Mesenchymal stem cell (in vitro differentiated cells and primary cell): ENCODE measurements around the gene PSTK. TPM values are rescaled to one million over a fixed set of nuclear protein-coding genes. Genes with fewer than 3 reads are reported as not detected.

Source experiments
- DNase-seq: peaks from one replicate; pipeline ENCODE4 v3.0.0-alpha.2; 2013
- H2AFZ ChIP-seq: one replicate; pipeline ENCODE4 v1.6.1; 2013; ENCODE audit warnings: low read depth, mild to moderate bottlenecking, control low read depth, inconsistent platforms, low read length, moderate library complexity
- H2AK5ac ChIP-seq: 2 replicates; pipeline ENCODE4 v1.6.1; 2013; ENCODE audit warnings: low read length, moderate library complexity, mild to moderate bottlenecking, inconsistent platforms; ENCODE audit not compliant: severe bottlenecking
- H2BK120ac ChIP-seq: one replicate; pipeline ENCODE4 v1.6.1; 2013; ENCODE audit warnings: low read depth, mild to moderate bottlenecking, inconsistent platforms, low read length, moderate library complexity
- H2BK12ac ChIP-seq, 2 experiments: one replicate each; pipeline ENCODE4 v1.6.1; 2013; ENCODE audit warnings: inconsistent platforms in 2 of 2, low read length in 2 of 2, mild to moderate bottlenecking in 2 of 2, moderate library complexity in 2 of 2, control low read depth in 1 of 2
- H2BK15ac ChIP-seq: one replicate; pipeline ENCODE4 v1.6.1; 2013; ENCODE audit warnings: mild to moderate bottlenecking, low read depth, inconsistent platforms; ENCODE audit not compliant: poor library complexity, severe bottlenecking
- H2BK5ac ChIP-seq: 2 replicates; pipeline ENCODE4 v1.6.1; 2013; ENCODE audit warnings: low read depth, mild to moderate bottlenecking, low read length, control low read depth, inconsistent platforms; ENCODE audit not compliant: poor library complexity, severe bottlenecking
- H3K14ac ChIP-seq, 2 experiments: one replicate each; pipeline ENCODE4 v1.6.1; 2013; ENCODE audit warnings: inconsistent platforms in 2 of 2, low read length in 2 of 2, control low read depth in 1 of 2, mild to moderate bottlenecking in 1 of 2, moderate library complexity in 1 of 2
- H3K18ac ChIP-seq, 2 experiments: one replicate each; pipeline ENCODE4 v1.6.1; 2013; ENCODE audit warnings: inconsistent platforms in 2 of 2, low read length in 2 of 2, control low read depth in 1 of 2, low read depth in 1 of 2, mild to moderate bottlenecking in 1 of 2
- H3K23ac ChIP-seq, 2 experiments: one replicate each; pipeline ENCODE4 v1.6.1; 2013; ENCODE audit warnings: inconsistent platforms in 2 of 2, low read length in 2 of 2, mild to moderate bottlenecking in 2 of 2, moderate library complexity in 2 of 2, control low read depth in 1 of 2
- H3K27ac ChIP-seq: 2 replicates; pipeline ENCODE4 v1.5.1; 2013; ENCODE audit warnings: mild to moderate bottlenecking, moderate library complexity, low read length, control low read depth, inconsistent platforms; ENCODE audit not compliant: poor library complexity, severe bottlenecking
- H3K27me3 ChIP-seq, 2 experiments: 2 replicates each; pipeline versions ENCODE4 v1.6.1 to v1.7.0; 2013; ENCODE audit warnings: low read length in 2 of 2, mild to moderate bottlenecking in 2 of 2, moderate library complexity in 2 of 2, control low read depth in 1 of 2, inconsistent platforms in 1 of 2; ENCODE audit not compliant: control insufficient read depth in 1 of 2, insufficient read depth in 1 of 2
- H3K36me3 ChIP-seq, 2 experiments: 2 replicates each; pipeline versions ENCODE4 v1.6.1 to v1.7.0; 2013; ENCODE audit warnings: low read length in 2 of 2, control low read depth in 1 of 2, inconsistent platforms in 1 of 2, low read depth in 1 of 2, mild to moderate bottlenecking in 1 of 2; ENCODE audit not compliant: insufficient read depth in 2 of 2, control insufficient read depth in 1 of 2
- H3K4ac ChIP-seq, 2 experiments: one replicate each; pipeline ENCODE4 v1.6.1; 2013; ENCODE audit warnings: inconsistent platforms in 2 of 2, low read length in 2 of 2, mild to moderate bottlenecking in 2 of 2, moderate library complexity in 2 of 2, control low read depth in 1 of 2, low read depth in 1 of 2
- H3K4me1 ChIP-seq: 2 replicates; pipeline ENCODE4 v1.6.1; 2013; ENCODE audit warnings: low read depth, low read length, control low read depth; ENCODE audit not compliant: control insufficient read depth, insufficient read depth
- H3K4me2 ChIP-seq: 2 replicates; pipeline ENCODE4 v1.6.1; 2013; ENCODE audit warnings: low read length, mild to moderate bottlenecking, inconsistent platforms; ENCODE audit not compliant: poor library complexity, severe bottlenecking
- H3K4me3 ChIP-seq, 2 experiments: 2 replicates each; pipeline versions ENCODE4 v1.5.1 to v1.7.0; 2013; ENCODE audit warnings: low read length in 2 of 2, mild to moderate bottlenecking in 2 of 2, control low read depth in 1 of 2, low read depth in 1 of 2; ENCODE audit not compliant: insufficient read depth in 1 of 2
- H3K79me1 ChIP-seq: replicated peaks from 2 replicates; pipeline ENCODE4 v1.6.1; 2013; ENCODE audit warnings: mild to moderate bottlenecking, control low read depth, low read length, inconsistent platforms; ENCODE audit not compliant: poor library complexity, severe bottlenecking
- H3K9ac ChIP-seq: 2 replicates; pipeline ENCODE4 v1.7.0; 2013; ENCODE audit warnings: mild to moderate bottlenecking, low read length, moderate library complexity
- H3K9me3 ChIP-seq: 2 replicates; pipeline ENCODE4 v1.7.0; 2013; ENCODE audit warnings: mild to moderate bottlenecking, low read length; ENCODE audit not compliant: control insufficient read depth
- H4K8ac ChIP-seq: one replicate; pipeline ENCODE4 v1.6.1; 2013; ENCODE audit warnings: inconsistent platforms, mild to moderate bottlenecking, low read length, moderate library complexity
- H4K91ac ChIP-seq: one replicate; pipeline ENCODE4 v1.6.1; 2013; ENCODE audit warnings: mild to moderate bottlenecking, low read length, inconsistent platforms
- WGBS: methylation state at CpG from one replicate; pipeline ENCODE4 v1.1.7; 2013; ENCODE audit warnings: mixed read lengths; 5-methylcytosine and 5-hydroxymethylcytosine counted together
- polyA plus RNA-seq, 2 experiments: library from polyadenylated mRNA; stranded (reverse); fragments of 200-250 nt; gene quantifications; one replicate each; pipeline ENCODE4 v1.2.3, GENCODE V29; 2013

Gene PSTK
- polyA plus RNA-seq (2013, experiment 1 of 2): 3.5 TPM
- 3.6 TPM for polyA plus RNA-seq (2013, experiment 2 of 2)

- H2AFZ ChIP-seq: peak within 1 kb of the TSS; percentile 98
- peak within 1 kb of the TSS; percentile 97 to 98 for H3K18ac ChIP-seq
- DNase-seq: peak; percentile 94
- H3K4ac ChIP-seq: peak within 1 kb of the TSS; percentile 91 to 96
- H3K4me3 ChIP-seq: peak within 1 kb of the TSS; percentile 86 to 90
- H4K8ac ChIP-seq: peak within 1 kb of the TSS; percentile 100
- H3K79me1 ChIP-seq: peaks cover 5% of the 10 kb centered on the region
- H3K14ac ChIP-seq: peak within 1 kb of the TSS in 1 of 2 experiments; percentile 98
- H3K27ac ChIP-seq: peak within 1 kb of the TSS; percentile 82
- no peak within 1 kb of the TSS for H2BK15ac ChIP-seq
- H3K9me3 ChIP-seq: no peaks in the 10 kb centered on the region
- H3K23ac ChIP-seq: peak within 1 kb of the TSS in 1 of 2 experiments; percentile 34
- peak within 1 kb of the TSS; percentile 66 for H2BK120ac ChIP-seq
- peak within 1 kb of the TSS; percentile 81 for H3K4me2 ChIP-seq
- peak within 1 kb of the TSS in 1 of 2 experiments; percentile 75 for H2BK12ac ChIP-seq
- H2AK5ac ChIP-seq: no peak within 1 kb of the TSS
- H4K91ac ChIP-seq: peak within 1 kb of the TSS; percentile 99
- 2% methylated on average over 49 of the region's 73 CpGs for WGBS
- H3K27me3 ChIP-seq: no peaks in the 10 kb centered on the region
- peak within 1 kb of the TSS; percentile 93 for H3K9ac ChIP-seq
- H3K4me1 ChIP-seq: peaks cover 2% of the 10 kb centered on the region
- H3K36me3 ChIP-seq: peaks cover 3 to 9% of the 10 kb centered on the region in 2 experiments
- H2BK5ac ChIP-seq: peak within 1 kb of the TSS; percentile 87
These were observed at the start of gene PSTK for GRCh38 chr10:122980209-122981065. TSS of gene PSTK (plus strand) at chr10:122980401. CDS start at chr10:122980480, 79 bp downstream.

- WGBS: 86% methylated on average over 5 of the region's 6 CpGs
- H2AFZ ChIP-seq: no peak overlapping the region
- H3K4me1 ChIP-seq: no peaks in the 10 kb centered on the region
- no peak overlapping the region for H2AK5ac ChIP-seq
- no peak overlapping the region for H2BK5ac ChIP-seq
- no peaks in the 10 kb centered on the region for H3K9me3 ChIP-seq
- no peak overlapping the region for H3K9ac ChIP-seq
- H4K8ac ChIP-seq: no peak overlapping the region
- no peak overlapping the region for H3K27ac ChIP-seq
- H2BK15ac ChIP-seq: no peak overlapping the region
- H4K91ac ChIP-seq: no peak overlapping the region
- H3K14ac ChIP-seq: no peak overlapping the region
- no peak overlapping the region for H3K4ac ChIP-seq
- no peak overlapping the region for H2BK120ac ChIP-seq
- no peak overlapping the region for H2BK12ac ChIP-seq
- H3K23ac ChIP-seq: no peak overlapping the region
- no peak for DNase-seq
- H3K4me2 ChIP-seq: no peak overlapping the region
- no peak overlapping the region for H3K4me3 ChIP-seq
- H3K18ac ChIP-seq: no peak overlapping the region
- H3K27me3 ChIP-seq: no peaks in the 10 kb centered on the region
- peaks cover 0 to 39% of the 10 kb centered on the region in 2 experiments for H3K36me3 ChIP-seq
- peaks cover 4% of the 10 kb centered on the region for H3K79me1 ChIP-seq
These were observed 48.9 kb upstream of the PSTK start for GRCh38 chr10:122931088-122931906.

GRCh38 chr10:122939133-122939855 is 40.9 kb upstream of the PSTK start:
- H4K8ac ChIP-seq: no peak overlapping the region
- no peak overlapping the region for H4K91ac ChIP-seq
- no peak overlapping the region for H2BK12ac ChIP-seq
- H3K9ac ChIP-seq: no peak overlapping the region
- no peak overlapping the region for H2AFZ ChIP-seq
- peaks cover 0 to 61% of the 10 kb centered on the region in 2 experiments for H3K36me3 ChIP-seq
- no peaks in the 10 kb centered on the region for H3K9me3 ChIP-seq
- no peak overlapping the region for H3K18ac ChIP-seq
- peaks cover 3% of the 10 kb centered on the region for H3K79me1 ChIP-seq
- H2BK15ac ChIP-seq: no peak overlapping the region
- no peak overlapping the region for H2BK120ac ChIP-seq
- no peak overlapping the region for H3K4ac ChIP-seq
- H3K27me3 ChIP-seq: no peaks in the 10 kb centered on the region
- H3K14ac ChIP-seq: no peak overlapping the region
- 100% methylated on average over 1 of the region's 1 CpG for WGBS
- H3K27ac ChIP-seq: no peak overlapping the region
- H2AK5ac ChIP-seq: no peak overlapping the region
- H3K4me2 ChIP-seq: no peak overlapping the region
- no peak overlapping the region for H2BK5ac ChIP-seq
- DNase-seq: no peak
- no peaks in the 10 kb centered on the region for H3K4me1 ChIP-seq
- no peak overlapping the region for H3K4me3 ChIP-seq
- H3K23ac ChIP-seq: no peak overlapping the region
